Thyroid gland (tissue), 4 donors: ENCODE measurements around the gene SRGAP2B.
"Not testable (repeated sequence)": the region's sequence is repeated elsewhere in the genome, so short reads cannot be mapped to it uniquely, and the experiment has no call there.

Experiments used
- CTCF ChIP-seq, 6 experiments: fragments of 200-600 bp in 3 of 6; fragments of 450-650 bp in 3 of 6; sonication (generic) in 3 of 6; IDR thresholded peaks; one replicate each; pipeline ENCODE4 v1.5.1; 2016 to 2019; ENCODE audit warnings: antibody characterized with exemption in 6 of 6, mild to moderate bottlenecking in 2 of 6, inconsistent platforms in 1 of 6, moderate library complexity in 1 of 6
- POLR2A ChIP-seq, 2 donors: fragments of 450-650 bp; IDR thresholded peaks; one replicate each; pipeline ENCODE4 v1.6.1; 2017; ENCODE audit warnings: antibody characterized with exemption in 2 of 2, mild to moderate bottlenecking in 2 of 2, moderate library complexity in 1 of 2

DNA sequence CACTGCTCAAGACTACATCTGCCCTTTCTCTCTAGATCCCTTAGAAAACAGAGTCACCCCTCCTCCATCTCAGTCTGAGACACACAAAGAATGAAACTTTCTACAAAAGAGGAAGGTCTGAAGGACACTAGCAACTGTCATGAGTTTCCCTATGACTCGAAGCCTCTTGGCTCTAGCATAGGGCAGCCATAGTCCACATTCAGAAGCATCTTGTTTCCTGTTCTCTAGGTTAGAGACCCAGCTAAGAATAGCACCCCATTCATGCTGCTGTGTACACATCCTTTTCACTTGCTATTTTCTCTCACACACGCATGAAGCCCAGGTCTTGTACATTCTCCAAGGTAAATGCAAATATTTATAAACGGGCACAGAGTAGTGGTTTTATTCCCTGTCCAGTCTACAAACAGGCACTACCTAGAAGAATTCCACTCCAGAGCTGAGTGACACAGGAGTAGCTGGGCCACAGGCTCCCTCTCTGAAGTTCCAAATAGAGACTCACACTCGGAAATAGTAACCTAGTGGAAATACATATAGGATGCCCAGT, 39.8 kb downstream of the SRGAP2B start:
- not testable (repeated sequence) for TF ChIP-seq POLR2A, CTCF (IDR thresholded peaks at IDR 0.05)
